ENCODE results near the gene B3GNT4.

B3GNT4 gene

DNA sequence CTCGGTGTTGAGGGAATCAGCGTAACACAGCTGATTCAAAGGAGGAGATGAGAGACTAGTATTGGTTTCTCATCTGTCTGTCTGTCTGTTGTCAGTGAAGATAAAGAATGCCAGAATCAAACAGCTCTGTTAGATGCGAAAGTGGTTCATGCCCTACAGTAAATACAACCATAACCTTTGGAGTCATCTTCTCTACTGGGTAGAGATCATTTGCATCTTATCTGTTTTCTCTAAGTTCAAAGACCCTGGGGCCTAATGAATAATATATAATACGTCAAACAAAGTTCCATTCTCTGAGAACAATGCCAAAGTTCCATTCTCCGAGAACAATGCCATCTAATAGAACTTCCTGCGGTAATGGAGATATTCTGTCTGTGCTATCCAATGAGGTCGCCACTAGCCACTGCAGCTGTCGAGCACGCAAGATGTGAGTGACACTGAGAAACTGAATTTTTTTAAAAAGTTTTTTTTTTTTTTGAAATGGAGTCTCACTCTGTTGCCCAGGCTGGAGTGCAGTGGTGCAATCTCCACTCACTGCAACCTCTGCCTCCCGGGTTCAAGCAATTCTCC lies 36.1 kb upstream of the B3GNT4 start:
- H3K79me2 ChIP-seq = no peaks in the 10 kb centered on the region
- H3K9ac ChIP-seq = no peak overlapping the region
- TF ChIP-seq, protein P1, sequence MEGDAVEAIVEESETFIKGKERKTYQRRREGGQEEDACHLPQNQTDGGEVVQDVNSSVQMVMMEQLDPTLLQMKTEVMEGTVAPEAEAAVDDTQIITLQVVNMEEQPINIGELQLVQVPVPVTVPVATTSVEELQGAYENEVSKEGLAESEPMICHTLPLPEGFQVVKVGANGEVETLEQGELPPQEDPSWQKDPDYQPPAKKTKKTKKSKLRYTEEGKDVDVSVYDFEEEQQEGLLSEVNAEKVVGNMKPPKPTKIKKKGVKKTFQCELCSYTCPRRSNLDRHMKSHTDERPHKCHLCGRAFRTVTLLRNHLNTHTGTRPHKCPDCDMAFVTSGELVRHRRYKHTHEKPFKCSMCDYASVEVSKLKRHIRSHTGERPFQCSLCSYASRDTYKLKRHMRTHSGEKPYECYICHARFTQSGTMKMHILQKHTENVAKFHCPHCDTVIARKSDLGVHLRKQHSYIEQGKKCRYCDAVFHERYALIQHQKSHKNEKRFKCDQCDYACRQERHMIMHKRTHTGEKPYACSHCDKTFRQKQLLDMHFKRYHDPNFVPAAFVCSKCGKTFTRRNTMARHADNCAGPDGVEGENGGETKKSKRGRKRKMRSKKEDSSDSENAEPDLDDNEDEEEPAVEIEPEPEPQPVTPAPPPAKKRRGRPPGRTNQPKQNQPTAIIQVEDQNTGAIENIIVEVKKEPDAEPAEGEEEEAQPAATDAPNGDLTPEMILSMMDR (IDR thresholded peaks at IDR 0.05) = no peak
- H3K9me3 ChIP-seq (ENCODE audit: control insufficient read depth, low read length) = no peaks in the 10 kb centered on the region
- H3K27ac ChIP-seq = no peak overlapping the region
- no peaks in the 10 kb centered on the region for H3K4me1 ChIP-seq
- no peaks in the 10 kb centered on the region for H3K27me3 ChIP-seq (ENCODE audit: control insufficient read depth, insufficient read depth, low read length)
- no peak overlapping the region for H3K4me3 ChIP-seq (ENCODE audit: low read depth, low read length)
- H3K36me3 ChIP-seq (ENCODE audit: control insufficient read depth, insufficient read depth, low read length) = no peaks in the 10 kb centered on the region
- H3K4me2 ChIP-seq (ENCODE audit: low read length) = no peak overlapping the region
- H2AFZ ChIP-seq = no peak overlapping the region

DNA sequence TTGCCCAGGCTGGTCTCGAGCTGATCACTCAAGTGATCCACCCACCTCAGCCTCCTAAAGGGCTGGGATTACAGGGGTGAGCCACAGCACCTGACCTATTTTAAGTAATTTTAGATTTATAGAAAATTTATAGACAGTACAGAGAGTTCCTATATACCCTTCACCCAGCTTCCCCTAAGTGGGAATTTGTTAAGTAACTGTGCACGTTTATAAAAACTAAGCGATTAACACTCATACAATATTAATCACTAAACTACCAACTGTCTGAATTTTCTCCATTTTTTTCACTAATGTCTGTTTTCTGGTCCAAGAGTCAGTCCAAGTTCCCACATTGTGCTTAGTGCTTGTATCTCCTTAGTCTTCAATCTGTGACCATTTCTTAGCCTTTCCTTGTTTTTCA lies 35.0 kb upstream of the B3GNT4 start:
- H3K79me2 ChIP-seq = no peaks in the 10 kb centered on the region
- no peaks in the 10 kb centered on the region for H3K4me1 ChIP-seq
- TF ChIP-seq, protein P1 (IDR thresholded peaks at IDR 0.05) = no peak
- no peak overlapping the region for H3K4me3 ChIP-seq (ENCODE audit: low read depth, low read length)
- no peak overlapping the region for H3K4me2 ChIP-seq (ENCODE audit: low read length)
- no peaks in the 10 kb centered on the region for H3K36me3 ChIP-seq (ENCODE audit: control insufficient read depth, insufficient read depth, low read length)
- H2AFZ ChIP-seq = no peak overlapping the region
- no peaks in the 10 kb centered on the region for H3K9me3 ChIP-seq (ENCODE audit: control insufficient read depth, low read length)
- H3K9ac ChIP-seq = no peak overlapping the region
- no peak overlapping the region for H3K27ac ChIP-seq
- no peaks in the 10 kb centered on the region for H3K27me3 ChIP-seq (ENCODE audit: control insufficient read depth, insufficient read depth, low read length)

DNA sequence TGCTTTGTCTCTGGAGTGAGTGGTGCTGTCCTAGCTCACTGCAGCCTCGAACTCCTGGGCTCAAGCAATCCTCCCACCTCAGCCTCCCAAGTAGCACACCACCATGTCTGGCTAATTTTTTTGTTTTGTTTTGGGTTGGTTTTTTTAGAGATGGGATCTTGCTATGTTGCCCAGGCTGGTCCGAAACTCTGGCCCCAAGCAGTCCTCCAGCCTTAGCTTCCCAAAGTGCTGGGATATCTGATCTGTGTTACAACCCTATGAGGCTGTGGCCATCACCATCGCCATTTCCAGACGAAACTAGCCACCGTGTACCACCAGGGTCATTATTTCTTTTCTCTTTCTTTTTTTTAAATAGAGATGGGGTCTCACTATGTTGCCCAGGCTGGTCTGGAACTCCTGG lies 32.1 kb upstream of the B3GNT4 start:
- Histone ChIP-seq H2AFZ (no peak overlapping the region), H3K9me3 (ENCODE audit: control insufficient read depth, low read length) (no peaks in the 10 kb centered on the region), H3K27ac (no peak overlapping the region), H3K36me3 (ENCODE audit: control insufficient read depth, insufficient read depth, low read length) (no peaks in the 10 kb centered on the region), H3K79me2 (no peaks in the 10 kb centered on the region), H3K9ac (no peak overlapping the region), H3K4me2 (ENCODE audit: low read length) (no peak overlapping the region), H3K4me1 (no peaks in the 10 kb centered on the region), H3K4me3 (ENCODE audit: low read depth, low read length) (no peak overlapping the region), H3K27me3 (ENCODE audit: control insufficient read depth, insufficient read depth, low read length) (no peaks in the 10 kb centered on the region)
- TF ChIP-seq, protein P1 (IDR thresholded peaks at IDR 0.05) = no peak

DNA sequence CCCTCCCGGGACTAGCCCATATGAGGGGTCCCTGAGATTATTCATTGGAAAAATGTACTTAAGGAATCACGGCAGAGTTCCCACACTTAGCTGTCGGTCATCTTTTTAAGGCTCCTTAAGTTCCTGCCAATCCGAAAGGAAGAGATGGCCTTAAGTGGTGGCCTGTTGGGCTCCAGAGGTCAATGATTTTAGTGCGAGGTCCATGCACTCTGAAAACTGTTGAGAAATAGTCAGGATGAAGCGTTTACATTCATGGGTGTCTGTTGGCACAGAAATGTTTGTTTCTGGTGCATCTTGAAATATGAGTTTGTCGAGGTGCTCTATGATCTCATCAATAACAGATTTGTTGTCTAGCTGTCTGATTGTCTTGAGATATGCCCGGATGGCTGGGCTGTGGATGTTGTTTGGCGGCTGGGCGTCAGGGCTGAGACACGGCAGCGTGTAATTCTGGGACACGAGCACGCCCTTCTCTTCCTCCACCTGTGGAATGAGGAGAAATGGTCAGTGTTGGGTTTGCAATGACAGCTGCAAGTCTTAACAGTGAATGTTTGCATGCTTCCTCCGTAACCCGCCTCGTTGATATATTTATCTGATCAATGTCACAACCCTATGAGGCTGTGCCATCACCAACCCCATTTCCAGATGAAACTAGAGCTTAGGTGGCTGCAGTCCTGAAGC lies 31.1 kb upstream of the B3GNT4 start:
- H3K4me1 ChIP-seq = no peaks in the 10 kb centered on the region
- H3K9ac ChIP-seq = no peak overlapping the region
- H3K27me3 ChIP-seq (ENCODE audit: control insufficient read depth, insufficient read depth, low read length) = no peaks in the 10 kb centered on the region
- H3K9me3 ChIP-seq (ENCODE audit: control insufficient read depth, low read length) = no peaks in the 10 kb centered on the region
- no peak overlapping the region for H3K4me3 ChIP-seq (ENCODE audit: low read depth, low read length)
- H3K4me2 ChIP-seq (ENCODE audit: low read length) = no peak overlapping the region
- no peaks in the 10 kb centered on the region for H3K79me2 ChIP-seq
- no peaks in the 10 kb centered on the region for H3K36me3 ChIP-seq (ENCODE audit: control insufficient read depth, insufficient read depth, low read length)
- H3K27ac ChIP-seq = no peak overlapping the region
- H2AFZ ChIP-seq = no peak overlapping the region
- TF ChIP-seq, protein P1 (IDR thresholded peaks at IDR 0.05) = no peak
